NCI-H460 (cell line): Measurements from ENCODE around the gene PHC3. TPM values are rescaled to one million over a fixed set of nuclear protein-coding genes. Genes with fewer than 3 reads are reported as not detected.

Source experiments
- DNase-seq: peaks from one replicate; pipeline ENCODE4 v3.0.0-alpha.2; 2016; ENCODE audit warnings: low read depth; ENCODE audit errors: extremely low read depth
- small RNA-seq, 2 experiments: library from RNA; depleted of rRNA; stranded (forward); fragments of <200 nt; gene quantifications; one replicate each; pipeline ENCODE3, GENCODE V24; 2014
- total RNA-seq: library from RNA; depleted of rRNA; stranded (reverse); fragments of >200 nt; shearing (Covaris generic); gene quantifications from 2 replicates; pipeline ENCODE4 v1.2.3, GENCODE V29; 2014; rRNA removed

PHC3 gene
- total RNA-seq, 1 experiment from 2014 or later, result 25.7 TPM

- no peak for DNase-seq
Observed at GRCh38 chr3:170046269-170047132, 135.0 kb downstream of the PHC3 start.

DNA sequence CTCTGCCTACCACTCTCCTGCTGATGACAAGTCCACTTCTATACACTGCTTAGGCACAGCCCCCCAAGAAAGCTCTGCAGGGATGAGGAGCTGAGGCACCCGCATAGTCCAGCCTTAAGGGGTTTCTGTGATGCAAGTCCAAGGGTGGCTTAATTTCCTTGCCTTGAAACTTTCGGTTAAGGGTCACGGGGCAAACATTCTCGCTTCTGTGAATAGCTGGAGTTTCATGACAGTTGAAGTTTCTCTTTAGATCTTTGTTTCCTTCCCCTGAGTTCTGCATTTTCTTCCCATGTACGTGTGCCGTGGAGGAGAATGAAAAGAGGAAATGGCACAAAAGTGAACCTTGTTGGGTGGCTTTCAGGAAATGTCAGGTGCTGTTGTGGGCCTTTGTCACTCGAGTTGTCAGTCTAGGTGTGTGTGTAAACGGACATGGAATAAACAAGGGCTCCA is 136.7 kb downstream of the PHC3 start:
- DNase-seq, result no peak

DNA sequence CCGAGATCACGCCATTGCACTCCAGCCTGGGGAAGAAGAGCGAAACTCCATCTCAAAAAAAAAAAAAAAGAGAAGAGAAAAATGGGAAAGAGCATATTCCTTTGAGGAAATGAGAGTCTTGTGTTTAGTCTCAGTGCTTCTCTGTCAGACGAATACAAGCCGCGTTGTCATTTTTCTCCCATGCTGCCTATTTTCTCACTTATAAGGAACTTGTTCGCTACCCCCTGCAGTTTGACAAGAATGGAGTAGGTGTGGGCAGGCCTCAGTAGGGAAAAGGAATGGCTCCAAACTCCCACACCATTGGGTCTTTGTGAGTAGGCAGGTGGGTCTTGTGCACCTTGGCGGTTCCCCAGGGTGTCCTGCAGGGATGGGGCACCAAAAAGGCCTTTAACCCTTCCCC is 137.3 kb downstream of the PHC3 start:
- DNase-seq, result no peak

DNA sequence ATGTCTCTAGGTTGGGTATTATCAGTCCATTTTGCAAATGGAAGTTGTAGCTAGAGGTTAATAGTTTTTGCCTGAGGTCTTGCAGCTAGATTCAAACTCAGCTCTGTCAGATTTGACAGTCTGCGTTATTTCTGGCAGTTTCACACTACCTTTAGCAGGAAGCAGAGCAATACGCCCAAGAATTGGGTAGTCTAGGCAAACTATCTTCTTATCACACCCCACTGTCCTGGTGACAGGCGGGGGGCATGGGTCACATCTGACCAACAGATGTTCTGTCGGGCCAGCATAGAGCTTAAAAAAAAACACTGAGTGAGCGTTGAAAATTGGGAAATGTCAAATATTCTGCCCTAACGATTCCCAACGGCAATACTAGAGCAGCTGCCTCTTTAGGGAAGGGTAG is 138.0 kb downstream of the PHC3 start:
- DNase-seq, result no peak

- DNase-seq, result no peak
Observed at GRCh38 chr3:170040418-170040817, 141.1 kb downstream of the PHC3 start.

- no peak for DNase-seq
Observed at GRCh38 chr3:170038434-170039110, 143.0 kb downstream of the PHC3 start.

Small RNA genes lying within 50 kb of the gene (small RNA-seq; reads per million reads assigned to genes)
- 0 to 0.12 reads per million in 2 experiments for gene RNU4-38P
- gene RNU6-315P, result 0 reads per million in 2 experiments

Other genes with a start within 250 kb of the PHC3 start
- 20.1 and 30.2 TPM in 2 replicates for gene SEC62, start 214.9 kb downstream of the PHC3 start, total RNA-seq
- gene GPR160, start 143.7 kb downstream of the PHC3 start, total RNA-seq, result 2.1 and 3.2 TPM in 2 replicates
- gene PRKCI, start 40.7 kb upstream of the PHC3 start, total RNA-seq, result 34.1 and 38.8 TPM in 2 replicates
- 28.1 and 33.4 TPM in 2 replicates for gene SKIL, start 176.0 kb upstream of the PHC3 start, total RNA-seq
- 0.38 and 0.72 TPM in 2 replicates for gene CLDN11, start 237.1 kb upstream of the PHC3 start, total RNA-seq